Mucosa of rectum (tissue), 2 donors: ENCODE data around the gene KRCC1.

ENCODE experiments used
- H3K27ac ChIP-seq, 2 donors: one replicate each; pipeline ENCODE4 v1.7.0; 2013; ENCODE audit warnings: inconsistent platforms in 2 of 2, low read depth in 2 of 2, low read length in 2 of 2
- H3K27me3 ChIP-seq, 2 donors: one replicate each; pipeline ENCODE4 v1.7.0; 2013; ENCODE audit warnings: low read length in 2 of 2; ENCODE audit not compliant: control insufficient read depth in 2 of 2, insufficient read depth in 2 of 2
- H3K36me3 ChIP-seq, 2 donors: one replicate each; pipeline ENCODE4 v1.7.0; 2013; ENCODE audit warnings: low read length in 2 of 2; ENCODE audit not compliant: control insufficient read depth in 2 of 2, insufficient read depth in 2 of 2
- H3K4me1 ChIP-seq, 2 donors: one replicate each; pipeline ENCODE4 v1.7.0; 2013; ENCODE audit warnings: low read length in 2 of 2, mild to moderate bottlenecking in 1 of 2; ENCODE audit not compliant: control insufficient read depth in 2 of 2, insufficient read depth in 2 of 2
- H3K4me3 ChIP-seq, 2 donors: one replicate each; pipeline ENCODE4 v1.7.0; 2013; ENCODE audit warnings: low read length in 2 of 2
- H3K9ac ChIP-seq, 2 donors: one replicate each; pipeline ENCODE4 v1.7.0; 2013; ENCODE audit warnings: low read length in 2 of 2, low read depth in 1 of 2, mild to moderate bottlenecking in 1 of 2
- H3K9me3 ChIP-seq, 2 donors: one replicate each; pipeline ENCODE4 v1.7.0; 2013; ENCODE audit warnings: low read length in 2 of 2; ENCODE audit not compliant: control insufficient read depth in 2 of 2
- donor health status: healthy.
- donor health status: Normal muscosa, but diverticular disease.

KRCC1 gene

DNA sequence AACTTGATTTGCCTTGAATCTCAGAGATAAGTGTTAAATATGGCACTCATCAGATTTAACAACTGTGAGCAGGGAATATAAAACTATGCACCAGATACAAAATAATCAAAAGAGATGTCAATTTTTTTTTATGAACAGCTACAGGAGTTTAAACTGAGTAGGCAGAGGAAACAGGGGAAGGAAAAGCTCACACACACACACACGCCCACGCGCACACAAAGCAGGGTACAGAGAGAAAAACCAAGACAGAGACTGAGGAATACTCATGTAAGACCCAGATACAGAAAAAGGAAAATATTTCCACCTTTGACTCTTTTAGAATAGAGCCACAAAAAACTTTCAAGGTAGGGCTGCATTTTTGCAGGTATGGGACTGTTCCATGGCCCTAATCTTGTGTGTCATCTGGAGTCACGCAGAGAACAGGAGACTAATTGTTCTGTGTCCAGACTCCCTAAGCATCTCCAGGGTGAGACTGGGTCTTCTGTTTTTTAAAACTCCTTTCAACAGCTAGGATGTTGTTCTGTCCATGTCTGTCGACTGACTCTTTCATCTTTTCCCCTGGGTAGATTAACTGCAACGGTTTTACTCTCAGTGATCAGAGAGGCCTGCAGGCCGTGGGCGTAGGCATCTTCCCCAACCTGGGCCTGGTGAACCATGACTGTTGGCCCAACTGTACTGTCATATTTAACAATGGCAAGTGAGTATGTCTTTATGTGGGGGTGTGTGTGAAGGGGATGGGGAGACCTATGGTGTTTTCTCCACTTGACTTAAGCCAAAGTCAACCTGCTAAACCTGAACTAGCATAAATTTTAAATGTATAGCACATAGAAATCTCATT lies 35.1 kb upstream of the KRCC1 start:
- Histone ChIP-seq H3K27ac (no peak overlapping the region), H3K36me3 (no peaks in the 10 kb centered on the region), H3K27me3 (no peaks in the 10 kb centered on the region), H3K9ac (no peak overlapping the region), H3K9me3 (no peaks in the 10 kb centered on the region), H3K4me1 (no peaks in the 10 kb centered on the region), H3K4me3 (no peak overlapping the region)

DNA sequence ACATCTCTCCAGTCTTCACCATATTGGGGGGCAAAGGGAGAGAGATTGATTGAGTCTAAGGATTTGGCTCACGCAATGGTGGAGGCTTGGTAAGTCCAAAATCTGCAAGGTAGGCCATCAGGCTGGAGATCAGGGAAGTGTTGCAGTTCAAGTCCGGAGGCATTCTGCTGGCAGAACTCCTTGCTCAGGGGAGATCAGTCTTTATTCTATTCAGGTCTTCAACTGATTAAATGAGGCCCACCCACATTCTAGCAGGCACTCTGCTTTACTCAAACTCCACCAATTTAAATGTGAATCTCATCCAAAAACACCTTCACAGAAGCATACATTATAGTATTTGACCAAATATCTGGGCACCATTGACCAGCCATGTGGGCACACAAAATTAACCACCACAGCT lies 33.4 kb upstream of the KRCC1 start:
- Histone ChIP-seq H3K27ac (no peak overlapping the region), H3K4me3 (no peak overlapping the region), H3K9me3 (no peaks in the 10 kb centered on the region), H3K36me3 (no peaks in the 10 kb centered on the region), H3K9ac (no peak overlapping the region), H3K27me3 (no peaks in the 10 kb centered on the region), H3K4me1 (no peaks in the 10 kb centered on the region)

DNA sequence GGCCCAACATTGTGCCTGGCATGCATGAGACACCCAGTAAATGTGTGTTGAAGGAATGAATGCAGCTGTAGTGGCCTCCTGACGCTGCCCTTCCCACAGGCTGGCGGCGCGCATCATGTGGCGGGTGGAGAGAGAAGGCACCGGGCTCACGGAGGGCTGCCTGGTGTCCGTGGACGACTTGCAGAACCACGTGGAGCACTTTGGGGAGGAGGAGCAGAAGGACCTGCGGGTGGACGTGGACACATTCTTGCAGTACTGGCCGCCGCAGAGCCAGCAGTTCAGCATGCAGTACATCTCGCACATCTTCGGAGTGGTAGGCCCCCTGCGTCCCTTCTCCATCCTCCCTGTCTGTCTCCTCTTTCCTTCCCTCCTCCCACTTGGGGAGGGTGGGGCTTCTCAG lies 32.2 kb upstream of the KRCC1 start:
- no peaks in the 10 kb centered on the region for H3K27me3 ChIP-seq
- H3K9me3 ChIP-seq, result no peaks in the 10 kb centered on the region
- H3K9ac ChIP-seq, result no peak overlapping the region
- no peaks in the 10 kb centered on the region for H3K36me3 ChIP-seq
- no peak overlapping the region for H3K27ac ChIP-seq
- no peaks in the 10 kb centered on the region for H3K4me1 ChIP-seq
- H3K4me3 ChIP-seq, result no peak overlapping the region

DNA sequence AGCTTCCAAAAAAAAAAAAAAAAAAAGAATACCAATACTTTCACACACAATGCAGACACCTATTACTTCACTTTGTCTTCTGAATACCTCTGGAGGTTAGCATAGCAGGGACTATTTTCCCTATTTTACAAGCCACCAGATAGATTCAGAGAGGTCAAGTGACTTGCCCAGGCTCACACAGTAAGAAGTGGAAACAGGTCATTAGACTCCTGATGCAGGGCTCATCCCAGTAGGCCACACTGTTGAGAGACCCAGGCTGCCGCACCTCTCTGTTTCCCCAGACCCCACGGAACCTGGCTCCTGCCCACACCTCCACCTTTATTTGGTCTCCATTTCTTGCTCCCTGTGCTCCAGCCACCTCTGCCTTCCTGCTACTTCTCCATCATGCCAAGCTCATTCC lies 31.5 kb upstream of the KRCC1 start:
- no peaks in the 10 kb centered on the region for H3K9me3 ChIP-seq
- H3K9ac ChIP-seq, result no peak overlapping the region

DNA sequence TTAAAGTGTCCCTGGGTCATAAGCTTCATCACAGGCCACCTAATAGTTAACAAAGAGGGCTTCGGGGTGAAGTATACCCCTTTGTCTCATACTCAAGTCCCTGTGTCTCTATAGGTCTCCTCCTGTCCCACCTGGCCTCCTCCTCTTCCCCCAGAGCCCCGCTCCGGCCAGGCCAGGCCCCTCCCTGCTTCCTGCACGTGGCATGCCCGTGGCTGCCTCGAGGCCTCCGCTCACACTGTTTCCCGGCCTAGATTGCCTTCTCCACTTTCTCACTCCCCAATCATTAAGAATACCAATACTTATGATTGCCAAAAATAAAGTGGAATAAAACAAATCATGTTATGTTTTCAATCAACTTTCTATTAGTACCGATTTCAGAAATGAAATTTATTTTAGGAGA lies 30.8 kb upstream of the KRCC1 start:
- H3K27me3 ChIP-seq, result no peaks in the 10 kb centered on the region
- H3K27ac ChIP-seq, result no peak overlapping the region
- H3K4me1 ChIP-seq, result no peaks in the 10 kb centered on the region
- H3K4me3 ChIP-seq, result no peak overlapping the region
- no peaks in the 10 kb centered on the region for H3K36me3 ChIP-seq
- H3K9me3 ChIP-seq, result no peaks in the 10 kb centered on the region
- no peak overlapping the region for H3K9ac ChIP-seq

More for the DNA sequence above, 31.5 kb upstream of the KRCC1 start:
- Histone ChIP-seq H3K36me3 (no peaks in the 10 kb centered on the region), H3K27ac (no peak overlapping the region), H3K4me1 (no peaks in the 10 kb centered on the region), H3K4me3 (no peak overlapping the region), H3K27me3 (no peaks in the 10 kb centered on the region)

DNA sequence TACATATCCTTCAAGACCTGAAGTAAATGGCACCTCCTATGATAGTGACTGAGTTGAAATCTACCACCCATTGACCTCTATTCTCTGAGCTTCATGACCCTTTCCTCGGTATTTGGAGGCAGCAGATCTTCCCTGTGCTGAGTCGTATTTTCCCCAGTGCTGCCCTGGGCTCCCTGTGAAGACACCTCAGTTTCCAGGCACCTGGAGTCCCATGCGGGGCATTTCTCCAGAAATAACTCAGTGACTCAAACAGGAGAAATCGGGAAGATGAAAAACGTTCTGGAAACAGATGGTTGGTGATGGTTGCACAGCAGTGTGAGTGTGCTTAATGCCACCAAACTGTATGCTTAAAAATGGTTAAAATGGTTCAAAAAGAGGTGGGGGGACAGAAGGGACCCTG lies 30.0 kb upstream of the KRCC1 start:
- Histone ChIP-seq H3K36me3 (no peaks in the 10 kb centered on the region), H3K4me3 (no peak overlapping the region), H3K9me3 (no peaks in the 10 kb centered on the region), H3K9ac (no peak overlapping the region), H3K4me1 (no peaks in the 10 kb centered on the region), H3K27me3 (no peaks in the 10 kb centered on the region), H3K27ac (no peak overlapping the region)

DNA sequence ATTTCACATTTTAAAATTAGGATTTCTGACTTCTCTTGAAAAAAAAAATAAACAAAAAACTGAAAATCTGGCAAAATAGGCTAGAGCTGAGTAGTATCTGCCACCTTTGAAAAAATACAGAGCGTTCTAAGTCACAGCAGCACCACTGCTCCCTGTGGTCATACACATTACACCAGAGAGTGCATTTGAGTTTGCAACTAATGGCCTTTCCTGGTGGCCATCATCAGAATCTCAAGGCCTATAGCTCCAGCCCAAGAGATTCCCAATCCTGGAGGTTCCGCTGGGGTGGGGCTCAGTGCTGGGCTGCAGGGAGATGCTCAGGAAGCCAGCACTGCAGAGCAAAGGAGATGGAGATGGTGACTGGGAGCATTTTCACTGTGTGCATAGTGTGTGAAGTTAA lies 29.5 kb upstream of the KRCC1 start:
- no peak overlapping the region for H3K27ac ChIP-seq
- H3K9ac ChIP-seq, result no peak overlapping the region
- H3K27me3 ChIP-seq, result no peaks in the 10 kb centered on the region
- H3K9me3 ChIP-seq, result no peaks in the 10 kb centered on the region
- no peak overlapping the region for H3K4me3 ChIP-seq
- no peaks in the 10 kb centered on the region for H3K4me1 ChIP-seq
- H3K36me3 ChIP-seq, result no peaks in the 10 kb centered on the region

DNA sequence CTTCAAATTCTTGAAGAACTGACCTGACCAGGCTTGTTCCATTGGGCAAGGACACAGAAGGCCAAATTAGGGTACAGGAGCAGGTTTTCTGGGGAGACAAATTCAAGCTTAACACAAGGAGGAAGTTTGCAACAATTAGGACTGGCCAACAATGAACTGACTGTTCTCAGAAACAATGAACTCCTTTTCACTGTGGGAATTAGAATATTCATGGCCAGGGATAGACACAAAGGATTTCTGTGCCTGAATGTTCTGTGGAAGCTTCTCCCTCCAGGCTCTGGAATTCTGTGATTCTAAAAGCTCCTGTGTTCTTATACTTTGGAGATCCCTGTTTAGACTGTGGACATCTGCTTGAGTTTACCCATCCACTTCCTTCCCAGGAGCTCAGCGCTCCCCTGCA lies 27.2 kb upstream of the KRCC1 start:
- Histone ChIP-seq H3K4me1 (no peaks in the 10 kb centered on the region), H3K27ac (no peak overlapping the region), H3K9me3 (no peaks in the 10 kb centered on the region), H3K27me3 (no peaks in the 10 kb centered on the region), H3K36me3 (no peaks in the 10 kb centered on the region), H3K9ac (no peak overlapping the region), H3K4me3 (no peak overlapping the region)

DNA sequence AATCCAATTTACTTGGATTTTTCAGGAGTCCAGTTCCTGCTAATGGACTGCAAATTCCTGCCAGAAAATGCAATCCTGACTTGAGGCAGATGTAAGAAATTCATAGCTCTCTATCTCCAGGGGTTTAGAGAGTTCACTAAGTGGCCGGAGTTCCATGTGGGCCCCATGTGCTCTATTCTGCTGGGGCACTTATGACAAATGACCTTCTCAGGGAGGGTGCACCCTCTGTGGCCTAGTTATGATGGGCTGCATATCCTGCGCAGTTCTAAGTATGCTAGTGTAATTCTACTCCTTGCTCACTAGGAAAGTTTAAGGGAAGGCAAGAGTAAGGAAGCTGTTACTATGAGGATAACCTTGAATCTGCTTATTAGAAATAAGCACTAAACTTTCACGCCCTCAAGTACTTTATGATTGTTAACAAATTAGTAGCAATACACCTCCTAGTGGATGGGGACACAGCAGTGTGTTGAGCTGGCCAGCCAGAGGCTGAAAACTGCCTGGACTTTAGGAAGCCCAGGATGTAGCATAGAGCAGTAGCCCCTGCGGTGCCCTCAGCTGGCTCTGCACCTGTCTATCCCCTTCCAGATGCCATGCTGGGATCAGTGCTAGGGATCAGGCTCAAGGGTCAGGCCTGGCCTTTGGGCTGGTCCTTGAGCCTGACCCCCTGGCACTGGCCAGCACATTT lies 26.5 kb upstream of the KRCC1 start:
- Histone ChIP-seq H3K27me3 (no peaks in the 10 kb centered on the region), H3K9ac (no peak overlapping the region), H3K27ac (no peak overlapping the region), H3K36me3 (no peaks in the 10 kb centered on the region), H3K9me3 (no peaks in the 10 kb centered on the region), H3K4me3 (no peak overlapping the region), H3K4me1 (no peaks in the 10 kb centered on the region)

DNA sequence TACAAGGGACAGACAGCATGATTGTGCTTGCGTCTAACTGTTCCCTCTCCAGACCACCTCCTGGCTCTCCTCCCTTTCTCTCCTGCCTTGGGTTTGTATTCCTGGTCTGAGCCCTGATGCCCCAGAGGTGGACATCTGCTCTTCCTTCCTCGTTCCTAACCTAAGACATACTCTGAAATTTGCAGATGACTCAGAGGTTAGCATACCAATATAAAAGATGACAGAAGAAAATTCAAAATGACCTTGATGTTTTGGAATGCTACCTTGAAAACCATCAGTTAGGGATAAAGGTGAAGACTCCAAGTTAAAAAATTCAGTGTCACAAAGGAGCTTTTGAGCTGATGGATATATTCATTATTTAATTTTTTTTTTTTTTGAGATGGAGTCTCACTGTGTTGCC lies 25.0 kb upstream of the KRCC1 start:
- Histone ChIP-seq H3K36me3 (no peaks in the 10 kb centered on the region), H3K9ac (no peak overlapping the region), H3K27me3 (no peaks in the 10 kb centered on the region), H3K27ac (no peak overlapping the region), H3K4me3 (no peak overlapping the region), H3K4me1 (no peaks in the 10 kb centered on the region), H3K9me3 (no peaks in the 10 kb centered on the region)
